Stimulated activated CD8-positive, alpha-beta memory T cell treated with anti-CD3 and anti-CD28 coated beads, Interleukin-4, amount 100 ng/mL, for 48 hours (primary cell): ENCODE data around the gene STARD8.

Source experiments
- DNase-seq: peaks from one replicate; pipeline ENCODE4 v3.0.0-alpha.2; 2020

The STARD8 gene

DNA sequence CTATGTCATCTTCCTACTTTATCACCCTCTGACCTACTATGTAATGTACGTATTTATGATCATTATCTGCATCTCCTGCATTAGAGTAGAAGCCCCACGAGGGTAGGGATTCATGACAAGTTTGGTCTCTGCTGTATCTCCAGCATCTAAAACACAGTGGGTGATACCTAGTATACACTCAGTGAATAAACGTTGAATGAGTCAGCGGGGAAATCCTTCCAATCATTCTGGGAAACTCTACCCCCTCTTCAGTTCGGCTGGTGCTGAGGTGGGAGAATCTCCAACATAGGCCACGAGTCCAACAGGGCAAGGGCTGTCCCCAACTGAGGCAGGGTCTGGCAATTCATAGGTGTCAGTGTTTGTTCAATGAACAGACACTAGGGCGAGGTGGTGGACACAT lies 106.9 kb downstream of the STARD8 start:
- no peak for DNase-seq

DNA sequence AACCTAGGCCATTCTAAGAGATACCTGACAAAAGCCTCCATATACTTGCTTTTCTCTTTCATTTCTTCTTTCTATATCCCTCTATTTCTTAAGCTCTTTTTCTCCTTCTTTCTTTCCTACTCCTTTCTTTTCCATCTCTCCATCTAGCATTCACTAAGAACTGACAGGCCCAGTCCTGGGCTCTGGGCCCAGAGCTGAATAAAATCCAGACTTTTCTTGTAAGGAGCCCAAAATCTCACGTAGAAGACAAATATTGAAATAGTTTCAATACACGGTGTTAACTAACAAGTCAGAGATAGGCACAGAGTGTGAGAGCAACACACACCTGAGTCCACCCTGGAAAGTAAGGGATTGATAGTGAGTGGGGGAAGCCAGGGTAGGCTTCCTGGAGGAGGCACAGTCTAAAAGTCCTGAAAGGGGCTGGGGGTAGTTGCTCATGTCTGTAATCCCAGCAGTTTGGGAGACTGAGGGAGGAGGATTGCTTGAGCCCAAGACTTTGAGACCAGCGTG lies 108.2 kb downstream of the STARD8 start:
- DNase-seq = no peak

DNA sequence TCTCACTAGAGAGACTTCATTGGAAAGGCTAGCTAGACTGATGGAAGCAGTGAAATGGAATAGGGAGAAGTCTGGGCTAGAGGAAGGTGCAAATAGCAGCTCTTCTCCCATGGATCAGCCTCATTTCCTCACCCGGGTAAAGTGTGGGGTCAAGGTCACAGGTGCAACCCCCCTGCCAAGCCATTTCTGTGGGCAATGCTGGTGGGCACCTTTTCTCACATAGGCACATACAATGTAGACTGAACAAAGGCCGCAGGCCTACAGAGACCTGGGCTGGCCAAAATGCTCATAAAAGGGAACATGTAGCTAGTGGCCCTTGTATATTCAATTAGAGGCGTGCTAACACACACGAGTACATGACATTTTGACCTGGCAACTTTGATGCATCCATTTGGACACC lies 109.9 kb downstream of the STARD8 start:
- no peak for DNase-seq

DNA sequence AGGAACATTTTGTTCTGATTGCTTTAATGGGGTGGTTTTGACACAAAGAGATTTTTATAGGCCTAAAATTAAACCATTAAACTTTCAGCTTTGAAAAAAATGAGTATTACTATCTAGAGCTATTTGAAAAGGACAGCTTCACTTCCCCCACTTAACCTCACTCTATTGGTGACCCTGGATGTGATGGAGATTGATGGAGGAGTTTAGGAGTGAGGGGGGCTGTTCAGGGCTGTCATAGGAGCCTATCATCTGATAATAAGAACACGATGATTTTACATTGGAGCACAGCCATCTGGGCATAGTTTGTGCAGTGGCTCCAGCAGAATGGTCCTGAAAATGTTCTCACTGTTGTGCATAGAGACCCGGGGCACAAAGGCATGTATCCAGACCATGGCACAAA lies 110.3 kb downstream of the STARD8 start:
- no peak for DNase-seq

DNA sequence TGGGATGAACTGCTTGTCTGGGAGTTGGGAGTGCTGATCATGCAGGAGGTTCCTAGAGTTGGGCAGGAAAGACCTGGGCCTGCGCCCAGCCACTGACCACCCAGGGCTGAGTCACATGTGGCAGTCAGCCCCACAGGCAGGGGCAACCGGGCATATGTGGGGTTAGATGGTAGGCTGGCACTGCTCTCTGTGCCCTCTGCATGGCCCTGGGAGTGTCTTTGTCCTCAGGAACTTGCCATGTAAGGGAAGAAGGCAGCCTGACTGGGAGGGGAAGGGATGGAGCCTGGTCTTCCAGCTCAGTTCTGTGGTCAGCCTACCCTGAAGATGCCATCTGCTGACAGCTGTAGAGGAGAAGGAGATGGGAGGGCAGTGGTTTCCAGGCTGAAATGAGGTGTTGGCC lies 111.2 kb downstream of the STARD8 start:
- DNase-seq = no peak

DNA sequence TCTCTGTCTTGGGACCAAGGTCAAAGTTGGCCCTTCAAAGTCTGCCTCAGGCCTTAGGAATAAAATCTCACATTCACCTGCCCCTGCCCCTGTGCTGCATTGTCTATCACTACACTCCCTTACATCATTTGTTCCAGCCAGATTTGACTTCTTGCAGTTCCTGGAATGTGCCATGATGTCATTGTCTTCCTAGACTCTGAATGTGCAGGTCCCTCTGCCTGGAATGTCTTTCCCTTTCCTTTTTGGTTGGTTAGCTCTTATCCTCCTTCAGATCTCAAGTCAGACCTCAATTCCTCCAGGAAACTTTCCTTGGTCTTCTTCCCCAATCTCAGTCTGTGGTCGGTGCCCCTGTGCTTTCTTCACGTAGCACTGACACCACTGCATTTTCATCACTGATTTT lies 113.6 kb downstream of the STARD8 start:
- DNase-seq = no peak

DNA sequence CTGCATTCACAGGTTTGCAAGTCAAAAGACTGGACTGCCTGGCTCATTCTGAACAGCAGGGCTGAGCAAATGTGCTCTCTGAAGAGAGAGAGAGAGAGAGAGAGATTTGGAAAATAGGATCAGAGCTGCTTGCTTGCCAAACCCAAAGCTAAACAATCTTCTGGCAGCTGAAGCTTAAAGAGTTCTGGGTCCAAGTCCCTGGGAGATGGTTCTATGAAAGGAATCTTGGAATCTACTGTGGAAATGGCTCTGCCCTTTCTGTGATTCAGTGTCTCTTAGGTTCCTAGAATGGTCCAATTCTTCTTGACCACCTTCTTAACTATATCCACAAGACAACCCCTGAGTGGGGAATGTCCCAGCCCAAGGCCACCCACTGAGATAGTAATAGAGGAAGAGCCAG lies 115.3 kb downstream of the STARD8 start:
- no peak for DNase-seq

DNA sequence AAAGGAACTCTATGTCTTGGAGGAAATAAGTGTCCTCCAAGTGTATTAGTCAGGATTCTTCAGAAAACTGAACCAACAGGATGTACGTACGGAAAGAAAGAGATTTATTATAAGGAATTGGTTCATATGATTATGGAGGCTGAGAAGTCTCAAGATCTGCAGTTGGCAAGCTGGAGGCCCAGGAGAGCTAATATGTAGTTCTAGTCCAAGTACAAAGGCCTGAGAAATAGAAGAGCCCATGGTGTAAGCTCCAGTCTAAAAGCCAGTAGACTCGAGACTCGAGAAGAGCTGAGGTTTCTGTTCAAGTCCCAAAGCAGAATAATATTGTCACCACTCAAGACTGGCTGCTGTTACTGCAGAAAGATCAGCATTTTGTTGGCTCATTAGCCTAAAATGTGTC lies 116.0 kb downstream of the STARD8 start:
- DNase-seq = no peak
